Prostate gland (tissue), 2 donors: ENCODE data around the gene NME2. TPM values are rescaled to one million over a fixed set of nuclear protein-coding genes. Genes with fewer than 3 reads are reported as not detected.

ENCODE experiments used
- DNase-seq: peaks from one replicate; pipeline ENCODE4 v3.0.0-alpha.2; 2019; ENCODE audit warnings: low spot score
- H3K27ac ChIP-seq, 2 donors: fragments of 200-600 bp; sonication (generic); 2 replicates each; pipeline ENCODE4 v1.5.1; 2017 to 2019
- H3K27me3 ChIP-seq: fragments of 200-600 bp; sonication (generic); replicated peaks from 2 replicates; pipeline ENCODE4 v1.5.1; 2019; ENCODE audit not compliant: insufficient read depth
- H3K36me3 ChIP-seq, 2 donors: fragments of 200-600 bp; sonication (generic); 1 replicate in 1 of 2; 2 replicates in 1 of 2; pipeline versions ENCODE4 v1.5.1 to v1.8.1; 2017 to 2019
- H3K4me1 ChIP-seq: fragments of 200-600 bp; sonication (generic); replicated peaks from 2 replicates; pipeline ENCODE4 v1.5.1; 2019
- H3K4me3 ChIP-seq, 2 donors: fragments of 200-600 bp; sonication (generic); 2 replicates each; pipeline ENCODE4 v1.5.1; 2017 to 2019
- H3K9me3 ChIP-seq: fragments of 200-600 bp; sonication (generic); 2 replicates; pipeline ENCODE4 v1.5.1; 2017
- CTCF ChIP-seq, 4 experiments: fragments of 200-600 bp in 2 of 4; fragments of 450-650 bp in 2 of 4; sonication (generic) in 2 of 4; IDR thresholded peaks; 1 replicate in 3 of 4; 2 replicates in 1 of 4; pipeline ENCODE4 v1.5.1; 2016 to 2019; ENCODE audit warnings: antibody characterized with exemption in 4 of 4, mild to moderate bottlenecking in 2 of 4, moderate library complexity in 2 of 4
- POLR2A ChIP-seq: fragments of 450-650 bp; IDR thresholded peaks from one replicate; pipeline ENCODE4 v1.6.1; 2016; ENCODE audit warnings: antibody characterized with exemption, mild to moderate bottlenecking
- POLR2AphosphoS5 ChIP-seq: sonication (generic); formaldehyde crosslinking; IDR thresholded peaks from one replicate; pipeline ENCODE4 v1.6.1; 2017; ENCODE audit warnings: antibody characterized with exemption
- WGBS: methylation state at CpG from one replicate; pipeline ENCODE4 v1.1.5; 2018; 5-methylcytosine and 5-hydroxymethylcytosine counted together
- intact Hi-C: fragments of 100-400 bp; cut with DNase I; formaldehyde crosslinking; loops from one replicate; pipeline ENCODE4 v1.14.2; 2022
- total RNA-seq, 2 donors: library from RNA; depleted of rRNA; stranded (reverse); fragments of >200 nt; gene quantifications; one replicate each; pipeline ENCODE4 v1.1.0, GENCODE V29; 2016

NME2 gene
- 100 to 1,000 TPM; 208 to 479 TPM for total RNA-seq

GRCh38 chr17:51166198-51166986 is at the start of gene NME2:
TSS of gene NME2 (plus strand) at chr17:51166411. CDS start at chr17:51166831, 420 bp downstream.
- intact Hi-C loops = loop anchor here (5.0 kb wide), 2 partner anchors 49 to 96 kb away; partner anchors contain the start of genes MBTD1 and UTP18
- Histone ChIP-seq H3K9me3 (no peaks in the 10 kb centered on the region), H3K27me3 (no peaks in the 10 kb centered on the region), H3K27ac (peak within 1 kb of the TSS; percentile 87 to 94), H3K4me1 (peaks cover 4% of the 10 kb centered on the region), H3K36me3 (peaks cover 0 to 5% of the 10 kb centered on the region in 2 donors), H3K4me3 (peak within 1 kb of the TSS; percentile 86 to 98)
- WGBS = under 1% methylated on average over 14 of the region's 98 CpGs
- peak; percentile 86 for DNase-seq
- TF ChIP-seq POLR2A (peak; percentile 69), POLR2AphosphoS5 (peak; percentile 65), CTCF (IDR thresholded peaks at IDR 0.05) (no peak)

GRCh38 chr17:51118330-51119195 is 47.6 kb upstream of the NME2 start:
- Histone ChIP-seq H3K36me3 (no peaks in the 10 kb centered on the region), H3K4me1 (peaks cover 3% of the 10 kb centered on the region), H3K27ac (peak overlapping the region; percentile 99 to 100), H3K4me3 (peak overlapping the region; percentile 93 to 100), H3K9me3 (no peaks in the 10 kb centered on the region), H3K27me3 (no peaks in the 10 kb centered on the region)
- peak; percentile 64 for DNase-seq
- intact Hi-C loops = loop anchor here (5.0 kb wide), 1 partner anchor 49 kb away; the partner anchor contains the start of gene NME2
- TF ChIP-seq POLR2AphosphoS5 (peak; percentile 21), POLR2A (no peak), CTCF (IDR thresholded peaks at IDR 0.05) (no peak)
- 35% methylated on average over 14 of the region's 14 CpGs for WGBS

GRCh38 chr17:51119415-51120356 is 46.5 kb upstream of the NME2 start:
- DNase-seq = peak; percentile 26
- Histone ChIP-seq H3K9me3 (no peaks in the 10 kb centered on the region), H3K36me3 (no peaks in the 10 kb centered on the region), H3K27me3 (no peaks in the 10 kb centered on the region), H3K4me3 (peak overlapping the region; percentile 93 to 100), H3K4me1 (peaks cover 3% of the 10 kb centered on the region), H3K27ac (peak overlapping the region; percentile 99 to 100)
- intact Hi-C loops = loop anchor here (2.0 to 5.0 kb wide), 2 partner anchors 33 to 48 kb away; partner anchors contain the start of genes NME1 and NME2
- TF ChIP-seq POLR2AphosphoS5 (peak; percentile 36), CTCF (IDR thresholded peaks at IDR 0.05) (peak in 1 of 4 experiments; percentile 45), POLR2A (no peak)
- 2% methylated on average over 35 of the region's 49 CpGs for WGBS

- intact Hi-C loops = loop anchor here (2.0 kb wide), 1 partner anchor 32 kb away; the partner anchor contains the start of gene NME1
- no peaks in the 10 kb centered on the region for H3K9me3 ChIP-seq
- DNase-seq = peak; percentile 38
- WGBS = under 1% methylated on average over 34 of the region's 42 CpGs
- peak overlapping the region; percentile 99 to 100 for H3K27ac ChIP-seq
- peak overlapping the region; percentile 93 to 100 for H3K4me3 ChIP-seq
- no peaks in the 10 kb centered on the region for H3K36me3 ChIP-seq
- TF ChIP-seq POLR2AphosphoS5 (no peak), POLR2A (no peak), CTCF (IDR thresholded peaks at IDR 0.05) (no peak)
- peaks cover 3% of the 10 kb centered on the region for H3K4me1 ChIP-seq
- no peaks in the 10 kb centered on the region for H3K27me3 ChIP-seq
Measured at GRCh38 chr17:51120357-51120738, 45.9 kb upstream of the NME2 start.
